ENCODE data around the gene VILL. TPM values are rescaled to one million over a fixed set of nuclear protein-coding genes. Genes with fewer than 3 reads are reported as not detected.
"Not testable (repeated sequence)": the region's sequence is repeated elsewhere in the genome, so short reads cannot be mapped to it uniquely, and the experiment has no call there.

The VILL gene
- total RNA-seq, 1 donor: 12.4 TPM

DNA sequence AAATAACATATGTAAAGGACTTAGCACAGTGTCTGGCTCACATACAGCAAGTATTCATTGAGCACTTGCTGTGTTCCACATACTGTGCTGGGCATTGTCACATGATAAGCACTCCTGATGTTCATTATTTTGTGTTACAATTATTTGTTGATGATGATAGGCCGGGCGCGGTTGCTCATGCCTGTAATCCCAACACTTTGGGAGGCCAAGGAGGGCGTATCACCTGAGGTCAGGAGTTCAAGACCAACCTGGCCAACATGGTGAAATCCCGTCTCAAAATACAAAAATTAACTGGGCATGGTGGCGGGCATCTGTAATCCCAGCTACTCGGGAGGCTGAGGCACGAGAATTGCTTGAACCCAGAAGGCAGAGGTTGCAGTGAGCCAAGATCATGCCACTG lies 18.5 kb upstream of the VILL start:
- H3K9me3 ChIP-seq (ENCODE audit: low read depth, low read length); H3K27me3 ChIP-seq (ENCODE audit: insufficient read depth, low read length); H3K4me3 ChIP-seq (ENCODE audit: low read length); H3K4me1 ChIP-seq (ENCODE audit: insufficient read depth, low read length): not testable (repeated sequence)

DNA sequence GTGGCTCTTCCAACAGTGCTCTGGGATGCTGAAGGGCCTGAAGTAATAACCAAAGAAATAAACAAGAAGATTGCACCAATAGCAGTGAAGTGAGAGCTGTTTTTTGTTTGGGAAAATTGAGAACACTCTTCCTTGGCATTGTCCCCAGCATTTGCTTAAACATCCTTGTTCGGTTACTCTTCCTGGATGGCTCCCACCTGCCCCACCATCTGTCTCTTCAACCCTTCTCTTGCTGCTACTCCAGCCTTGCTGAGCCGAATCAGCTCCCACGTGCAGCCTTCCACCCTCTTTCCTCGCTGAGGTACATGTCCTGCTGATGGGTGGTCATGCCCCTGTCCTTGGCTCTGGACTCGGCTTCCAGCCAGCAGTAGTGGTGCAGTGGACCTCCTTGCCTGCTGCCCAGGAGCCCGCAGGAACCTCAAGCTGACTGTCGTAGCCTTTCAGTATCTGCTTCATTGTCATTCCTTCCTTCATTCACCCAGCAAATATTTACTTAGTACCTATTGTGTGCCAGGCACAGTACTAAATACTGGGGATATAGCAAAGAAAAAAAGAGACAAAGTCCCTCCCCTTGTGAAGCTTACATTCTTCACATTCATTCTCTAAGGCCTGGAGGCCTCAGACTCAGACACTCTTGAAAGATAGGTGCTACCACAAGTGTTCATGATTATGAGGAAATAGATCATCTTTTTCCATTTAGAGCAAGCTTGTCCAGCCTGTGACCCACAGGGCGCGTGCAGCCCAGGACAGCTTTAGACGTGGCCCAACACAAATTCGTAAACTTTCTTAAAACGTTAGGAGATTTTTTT lies 17.1 kb upstream of the VILL start:
- H3K4me1 ChIP-seq (ENCODE audit: insufficient read depth, low read length): no peaks in the 10 kb centered on the region
- no peak overlapping the region for H3K4me3 ChIP-seq (ENCODE audit: low read length)
- H3K27me3 ChIP-seq (ENCODE audit: insufficient read depth, low read length): no peaks in the 10 kb centered on the region
- H3K9me3 ChIP-seq (ENCODE audit: low read depth, low read length): no peaks in the 10 kb centered on the region

GRCh38 chr3:37974121-37975083 lies 16.2 kb upstream of the VILL start:
- H3K27me3 ChIP-seq (ENCODE audit: insufficient read depth, low read length): no peaks in the 10 kb centered on the region
- no peak overlapping the region for H3K4me3 ChIP-seq (ENCODE audit: low read length)
- peaks cover 5% of the 10 kb centered on the region for H3K4me1 ChIP-seq (ENCODE audit: insufficient read depth, low read length)

GRCh38 chr3:37979541-37980461 lies 10.8 kb upstream of the VILL start:
- Histone ChIP-seq H3K27me3 (ENCODE audit: insufficient read depth, low read length) (no peaks in the 10 kb centered on the region), H3K9me3 (ENCODE audit: low read depth, low read length) (no peaks in the 10 kb centered on the region), H3K4me1 (ENCODE audit: insufficient read depth, low read length) (peaks cover 39% of the 10 kb centered on the region), H3K4me3 (ENCODE audit: low read length) (no peak overlapping the region)

More at GRCh38 chr3:37974121-37975083, 16.2 kb upstream of the VILL start:
- no peaks in the 10 kb centered on the region for H3K9me3 ChIP-seq (ENCODE audit: low read depth, low read length)

DNA sequence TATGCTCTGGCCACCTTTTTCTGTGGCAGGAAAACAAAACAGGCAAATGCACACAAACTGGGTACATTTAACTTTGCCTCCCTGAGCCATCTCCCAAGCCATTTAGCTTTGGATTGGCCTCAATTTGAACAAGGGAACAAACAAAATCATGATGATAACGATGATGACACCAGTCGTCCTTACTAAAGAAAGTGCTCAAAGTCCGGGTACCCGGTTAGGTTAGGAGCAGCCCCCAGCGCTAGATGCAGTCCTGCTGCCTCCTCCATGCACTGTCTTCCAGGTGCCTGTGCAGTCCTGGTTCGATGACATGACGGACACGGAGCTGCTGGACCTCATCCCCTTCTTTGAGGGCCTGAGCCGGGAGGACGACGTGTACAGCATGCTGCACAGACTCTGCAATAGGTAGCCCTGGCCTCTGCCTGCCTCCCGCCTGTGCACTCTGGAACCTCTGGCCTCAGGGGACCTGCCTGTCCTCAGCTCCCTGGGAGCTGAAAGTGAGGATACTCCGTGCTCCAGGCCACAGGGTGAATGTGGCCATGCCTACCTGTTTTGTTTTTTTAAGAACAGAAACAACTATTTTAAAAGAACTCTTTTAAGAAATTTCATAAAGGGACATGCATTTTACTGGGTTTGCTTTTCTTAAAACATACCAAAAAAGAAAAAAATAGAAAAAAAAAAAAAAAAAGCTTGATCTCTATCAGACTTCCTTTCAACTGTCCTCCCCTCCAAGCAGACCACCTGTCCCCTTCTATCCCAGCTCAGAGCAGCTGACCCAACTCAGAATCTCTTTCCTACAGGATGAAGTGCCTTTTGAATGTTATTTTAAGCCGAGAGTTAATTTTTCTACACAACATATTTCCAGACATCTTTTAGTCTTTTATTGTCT lies 9.9 kb upstream of the VILL start:
- no peaks in the 10 kb centered on the region for H3K27me3 ChIP-seq (ENCODE audit: insufficient read depth, low read length)
- H3K4me3 ChIP-seq (ENCODE audit: low read length): no peak overlapping the region
- H3K4me1 ChIP-seq (ENCODE audit: insufficient read depth, low read length): peaks cover 39% of the 10 kb centered on the region
- H3K9me3 ChIP-seq (ENCODE audit: low read depth, low read length): no peaks in the 10 kb centered on the region

GRCh38 chr3:37981348-37981664 lies 9.3 kb upstream of the VILL start:
- Histone ChIP-seq H3K4me3 (ENCODE audit: low read length) (no peak overlapping the region), H3K27me3 (ENCODE audit: insufficient read depth, low read length) (no peaks in the 10 kb centered on the region), H3K9me3 (ENCODE audit: low read depth, low read length) (no peaks in the 10 kb centered on the region), H3K4me1 (ENCODE audit: insufficient read depth, low read length) (peaks cover 39% of the 10 kb centered on the region)

DNA sequence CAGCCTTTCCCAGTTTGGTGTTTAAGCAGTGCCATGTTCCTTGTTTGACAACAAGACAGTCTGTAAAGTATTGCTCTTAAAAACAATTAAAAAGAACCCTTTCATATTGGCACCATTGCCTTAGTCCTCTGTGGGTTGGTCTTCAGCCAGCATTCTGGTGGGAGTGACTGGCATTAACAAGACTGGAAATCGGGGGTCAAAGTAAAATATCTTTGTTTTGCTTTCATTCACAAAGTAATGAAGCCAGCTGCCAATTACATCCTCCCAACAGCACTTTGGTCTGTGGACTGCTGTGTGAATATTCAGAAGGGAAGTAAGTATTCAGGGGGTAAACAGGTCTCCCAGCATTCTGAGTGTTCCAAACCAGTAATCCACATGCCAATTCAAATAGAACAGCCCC lies 8.3 kb upstream of the VILL start:
- H3K4me3 ChIP-seq (ENCODE audit: low read length): no peak overlapping the region
- H3K4me1 ChIP-seq (ENCODE audit: insufficient read depth, low read length): peaks cover 40% of the 10 kb centered on the region
- no peaks in the 10 kb centered on the region for H3K9me3 ChIP-seq (ENCODE audit: low read depth, low read length)
- no peaks in the 10 kb centered on the region for H3K27me3 ChIP-seq (ENCODE audit: insufficient read depth, low read length)

DNA sequence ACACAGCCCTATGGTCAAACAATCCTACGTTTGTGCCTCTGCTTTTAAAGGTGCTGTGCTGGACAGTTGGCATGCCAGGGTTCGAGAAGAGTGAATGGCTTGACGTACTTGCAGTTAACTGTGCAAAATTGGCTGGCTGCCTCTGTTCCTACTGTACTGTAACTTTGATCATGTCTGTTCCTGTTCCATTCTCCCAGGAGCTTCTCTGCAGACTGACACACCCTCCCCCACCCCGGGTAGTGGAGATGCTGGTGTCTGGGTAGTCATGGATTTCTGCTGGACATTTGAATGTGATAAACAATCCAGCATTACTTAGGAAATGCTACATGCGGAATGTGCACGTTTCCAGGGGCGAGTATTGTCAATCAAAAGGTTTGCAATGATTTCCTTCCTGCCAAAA lies 6.5 kb upstream of the VILL start:
- Histone ChIP-seq H3K4me3 (ENCODE audit: low read length) (no peak overlapping the region), H3K27me3 (ENCODE audit: insufficient read depth, low read length) (no peaks in the 10 kb centered on the region), H3K9me3 (ENCODE audit: low read depth, low read length) (no peaks in the 10 kb centered on the region), H3K4me1 (ENCODE audit: insufficient read depth, low read length) (peaks cover 56% of the 10 kb centered on the region)

DNA sequence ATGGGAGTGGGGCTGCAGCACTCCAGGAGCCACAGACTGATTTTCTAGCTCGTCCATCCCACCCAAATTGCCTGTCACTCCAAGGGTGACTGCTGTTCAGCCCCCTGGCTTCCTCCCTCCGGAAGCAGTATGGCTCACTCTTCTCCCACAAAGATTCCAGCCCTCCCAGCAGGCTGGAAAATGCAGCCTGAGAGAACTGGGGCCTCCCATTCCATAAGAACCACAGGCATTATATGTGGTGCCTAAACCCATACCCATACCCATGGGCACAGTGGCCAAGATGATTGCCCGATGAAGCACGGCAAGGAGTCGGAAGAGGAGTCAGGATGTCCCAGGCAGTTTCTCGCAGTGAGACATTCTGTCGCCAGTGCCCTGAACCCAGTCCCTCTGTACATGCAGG lies 6.0 kb upstream of the VILL start:
- Histone ChIP-seq H3K27me3 (ENCODE audit: insufficient read depth, low read length) (no peaks in the 10 kb centered on the region), H3K9me3 (ENCODE audit: low read depth, low read length) (no peaks in the 10 kb centered on the region), H3K4me1 (ENCODE audit: insufficient read depth, low read length) (peaks cover 52% of the 10 kb centered on the region), H3K4me3 (ENCODE audit: low read length) (no peak overlapping the region)

- no peaks in the 10 kb centered on the region for H3K9me3 ChIP-seq (ENCODE audit: low read depth, low read length)
- H3K27me3 ChIP-seq (ENCODE audit: insufficient read depth, low read length): no peaks in the 10 kb centered on the region
- H3K4me1 ChIP-seq (ENCODE audit: insufficient read depth, low read length): peaks cover 43% of the 10 kb centered on the region
- H3K4me3 ChIP-seq (ENCODE audit: low read length): no peak overlapping the region
Observed at GRCh38 chr3:37985637-37986320, 4.8 kb upstream of the VILL start.

GRCh38 chr3:37986479-37987314 lies 3.9 kb upstream of the VILL start:
- H3K4me1 ChIP-seq (ENCODE audit: insufficient read depth, low read length): peaks cover 37% of the 10 kb centered on the region
- no peak overlapping the region for H3K4me3 ChIP-seq (ENCODE audit: low read length)

DNA sequence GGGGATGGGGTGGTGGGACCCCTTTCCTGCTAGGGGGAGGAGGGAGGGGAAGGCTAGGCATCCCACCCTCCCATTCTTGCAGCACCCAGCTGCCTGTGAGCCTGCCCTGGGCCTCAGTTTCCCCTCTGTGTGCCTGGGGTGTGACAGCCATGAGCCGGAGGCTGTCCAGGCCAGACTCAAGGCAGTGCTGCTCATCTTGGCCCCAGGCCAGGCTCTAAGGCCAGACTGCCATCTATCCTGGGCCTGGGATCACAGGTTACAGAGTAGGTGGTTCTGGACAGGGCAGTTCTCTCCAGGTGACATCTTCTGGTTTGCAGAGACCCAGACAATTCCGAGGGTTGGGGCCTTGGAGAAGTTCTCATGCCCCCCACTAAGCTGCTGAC lies 3.3 kb upstream of the VILL start:
- no peak overlapping the region for H3K4me3 ChIP-seq (ENCODE audit: low read length)
- H3K4me1 ChIP-seq (ENCODE audit: insufficient read depth, low read length): peaks cover 33% of the 10 kb centered on the region
- H3K27me3 ChIP-seq (ENCODE audit: insufficient read depth, low read length): no peaks in the 10 kb centered on the region
- no peaks in the 10 kb centered on the region for H3K9me3 ChIP-seq (ENCODE audit: low read depth, low read length)

More at GRCh38 chr3:37986479-37987314, 3.9 kb upstream of the VILL start:
- no peaks in the 10 kb centered on the region for H3K9me3 ChIP-seq (ENCODE audit: low read depth, low read length)
- no peaks in the 10 kb centered on the region for H3K27me3 ChIP-seq (ENCODE audit: insufficient read depth, low read length)

DNA sequence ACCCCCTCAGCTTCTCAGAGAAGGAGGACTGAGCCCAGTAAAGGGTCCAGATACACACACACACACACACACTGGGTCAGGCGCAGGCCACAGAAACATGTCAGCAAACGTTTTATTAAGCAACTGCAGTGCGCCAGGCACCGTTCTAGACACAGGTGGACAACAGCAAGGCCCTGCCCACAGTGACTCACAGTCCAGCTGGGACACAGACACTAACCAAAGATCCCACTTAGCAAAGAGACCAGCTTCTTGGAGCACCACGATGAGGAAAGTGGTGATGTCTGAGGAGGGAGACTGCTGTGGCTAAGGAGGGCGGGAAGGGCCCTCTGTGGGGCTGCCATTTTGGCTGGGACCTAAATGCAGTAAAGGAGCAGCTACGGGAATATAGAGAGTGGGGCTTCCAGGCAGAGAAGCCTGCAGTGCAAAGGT lies 2.8 kb upstream of the VILL start:
- Histone ChIP-seq H3K4me3 (ENCODE audit: low read length) (no peak overlapping the region), H3K27me3 (ENCODE audit: insufficient read depth, low read length) (no peaks in the 10 kb centered on the region), H3K9me3 (ENCODE audit: low read depth, low read length) (no peaks in the 10 kb centered on the region), H3K4me1 (ENCODE audit: insufficient read depth, low read length) (peaks cover 33% of the 10 kb centered on the region)

All from mononuclear cell (primary cell).